Activated T-helper 17 cell treated with anti-CD3 and anti-CD28 coated beads, Interleukin-2, amount 50 U/mL, for 72 hours (primary cell): ENCODE results near the gene HOXB6. TPM values are rescaled to one million over a fixed set of nuclear protein-coding genes. Genes with fewer than 3 reads are reported as not detected.

Source experiments
- ATAC-seq: fragments of 150-1000 bp; cut with Tn5 transposase; replicated peaks from 2 replicates; pipeline ENCODE4 v1.10.0; 2021; ENCODE audit warnings: mild to moderate bottlenecking, moderate library complexity
- H3K27ac Mint-ChIP-seq: one replicate; pipeline ENCODE4 v1.8.0; 2022; ENCODE audit warnings: mixed read lengths
- H3K27me3 Mint-ChIP-seq: one replicate; pipeline ENCODE4 v1.8.0; 2022; ENCODE audit warnings: mixed read lengths
- H3K36me3 Mint-ChIP-seq: one replicate; pipeline ENCODE4 v1.8.0; 2022; ENCODE audit warnings: low read depth, mild to moderate bottlenecking, mixed read lengths
- H3K4me1 Mint-ChIP-seq: one replicate; pipeline ENCODE4 v1.8.0; 2022; ENCODE audit warnings: mixed read lengths
- H3K4me3 Mint-ChIP-seq: one replicate; pipeline ENCODE4 v1.8.0; 2022; ENCODE audit warnings: mild to moderate bottlenecking, mixed read lengths
- H3K9me3 Mint-ChIP-seq: one replicate; pipeline ENCODE4 v1.8.0; 2022; ENCODE audit warnings: mixed read lengths
- total RNA-seq, 2 donors: library from RNA; stranded (reverse); gene quantifications; one replicate each; pipeline ENCODE4 v1.2.3, GENCODE V29; 2022

The HOXB6 gene
- total RNA-seq, 2 donors from 2014 or later, result 0.37 to 0.39 TPM

DNA sequence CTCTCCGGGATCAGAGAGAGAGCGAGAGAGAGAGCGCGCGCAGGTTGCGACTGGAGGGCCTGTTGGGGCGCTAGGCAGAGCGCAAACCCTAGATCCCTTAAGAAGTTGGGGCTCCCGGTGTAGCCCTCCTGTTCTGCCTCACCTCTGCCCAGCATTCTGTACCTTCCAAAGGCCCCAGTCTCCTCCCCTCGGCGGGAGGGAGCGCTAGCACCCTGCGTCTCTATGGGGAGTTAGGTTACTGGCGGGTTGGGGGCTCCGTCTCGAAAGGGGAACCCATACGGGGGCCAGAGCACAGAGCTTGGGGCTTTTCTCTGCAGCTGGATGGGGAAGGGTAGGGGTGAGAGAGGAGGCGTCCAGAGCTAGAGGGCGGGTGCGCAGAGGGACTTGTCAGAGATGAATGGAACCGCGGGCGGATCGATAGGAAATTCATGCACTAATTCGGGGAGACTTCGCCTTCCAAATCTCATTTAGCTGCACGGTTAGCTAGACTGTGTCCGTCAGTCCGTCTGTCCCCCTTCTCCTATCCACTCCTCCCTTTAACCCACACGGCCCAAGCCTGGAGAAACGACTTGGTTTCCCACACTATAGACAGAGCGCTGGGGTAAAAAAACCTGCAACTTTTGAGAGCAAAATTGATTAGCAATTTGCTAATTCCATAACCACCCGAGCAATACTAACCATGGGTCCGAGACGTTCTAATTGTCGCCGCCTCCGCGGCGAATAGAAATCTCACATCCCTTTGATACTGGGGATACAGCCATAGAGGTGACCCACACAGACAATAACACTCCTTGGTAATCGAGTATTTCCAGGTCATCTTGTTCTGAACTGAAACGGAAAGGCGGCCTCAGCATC lies 25.9 kb downstream of the HOXB6 start:
- Mint-ChIP-seq H3K36me3 (no peaks in the 10 kb centered on the region), H3K4me3 (peak overlapping the region; percentile 91), H3K27me3 (peaks cover 36% of the 10 kb centered on the region), H3K4me1 (peaks cover 9% of the 10 kb centered on the region), H3K9me3 (no peaks in the 10 kb centered on the region), H3K27ac (peak overlapping the region; percentile 84)
- peak; percentile 77 for ATAC-seq

- Mint-ChIP-seq H3K4me3 (peak within 1 kb of the TSS; percentile 91), H3K27ac (peak within 1 kb of the TSS; percentile 84), H3K27me3 (peaks cover 31% of the 10 kb centered on the region), H3K36me3 (no peaks in the 10 kb centered on the region), H3K4me1 (peaks cover 9% of the 10 kb centered on the region), H3K9me3 (no peaks in the 10 kb centered on the region)
- peak; percentile 88 for ATAC-seq
Measured at GRCh38 chr17:48577946-48578615, 26.7 kb downstream of the HOXB6 start, which contains the start of gene HOXB4. HOXB4 (minus strand) TSS chr17:48578350; CDS start chr17:48578319, 31 bp downstream.

- H3K4me1 Mint-ChIP-seq, result peaks cover 9% of the 10 kb centered on the region
- H3K27me3 Mint-ChIP-seq, result peaks cover 25% of the 10 kb centered on the region
- H3K4me3 Mint-ChIP-seq, result peak overlapping the region; percentile 91
- peak overlapping the region; percentile 50 for H3K27ac Mint-ChIP-seq
- peak; percentile 1 for ATAC-seq
- H3K36me3 Mint-ChIP-seq, result no peaks in the 10 kb centered on the region
- no peaks in the 10 kb centered on the region for H3K9me3 Mint-ChIP-seq
Measured at GRCh38 chr17:48577330-48577945, 27.3 kb downstream of the HOXB6 start.

DNA sequence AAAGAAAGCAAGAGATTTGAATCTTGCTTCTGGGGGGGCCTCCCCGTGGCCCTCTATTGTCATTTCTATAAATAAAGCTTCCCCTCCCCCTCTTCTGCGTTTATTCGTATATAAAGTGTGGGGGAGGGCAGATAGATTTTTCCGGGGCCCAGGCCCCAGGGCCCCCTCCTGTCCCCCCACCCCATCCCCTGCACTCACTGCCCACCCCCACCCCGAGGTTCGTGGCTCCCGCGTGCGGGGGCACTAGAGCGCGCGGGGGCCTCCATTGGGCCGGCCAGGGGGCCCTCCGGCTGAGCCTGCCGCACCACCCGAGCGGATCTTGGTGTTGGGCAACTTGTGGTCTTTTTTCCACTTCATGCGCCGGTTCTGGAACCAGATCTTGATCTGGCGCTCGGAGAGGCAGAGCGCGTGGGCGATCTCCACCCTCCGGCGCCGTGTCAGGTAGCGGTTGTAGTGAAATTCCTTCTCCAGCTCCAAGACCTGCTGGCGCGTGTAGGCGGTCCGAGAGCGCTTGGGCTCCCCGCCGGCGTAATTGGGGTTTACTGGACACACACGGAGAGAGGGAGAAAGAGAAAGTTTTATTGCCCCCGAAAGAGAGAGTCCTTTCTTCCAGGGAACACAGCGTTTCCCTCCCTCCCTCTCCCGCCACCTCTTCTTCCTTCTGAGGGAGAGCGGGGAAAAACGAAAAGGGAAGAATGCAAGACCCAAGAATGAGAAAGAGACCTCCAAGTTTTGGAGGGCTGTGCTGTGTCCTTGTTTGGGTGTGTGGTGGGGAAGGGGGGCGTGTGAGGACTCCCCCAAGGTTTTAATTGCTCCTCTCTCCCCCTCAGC lies 28.1 kb downstream of the HOXB6 start:
- no peaks in the 10 kb centered on the region for H3K36me3 Mint-ChIP-seq
- no peak overlapping the region for H3K27ac Mint-ChIP-seq
- peaks cover 23% of the 10 kb centered on the region for H3K27me3 Mint-ChIP-seq
- peaks cover 9% of the 10 kb centered on the region for H3K4me1 Mint-ChIP-seq
- peak overlapping the region; percentile 91 for H3K4me3 Mint-ChIP-seq
- no peak for ATAC-seq
- H3K9me3 Mint-ChIP-seq, result no peaks in the 10 kb centered on the region

GRCh38 chr17:48575673-48576478 lies 28.9 kb downstream of the HOXB6 start:
- Mint-ChIP-seq H3K27ac (no peak overlapping the region), H3K9me3 (no peaks in the 10 kb centered on the region), H3K36me3 (no peaks in the 10 kb centered on the region), H3K27me3 (peaks cover 19% of the 10 kb centered on the region), H3K4me3 (no peak overlapping the region), H3K4me1 (peaks cover 9% of the 10 kb centered on the region)
- ATAC-seq, result no peak

DNA sequence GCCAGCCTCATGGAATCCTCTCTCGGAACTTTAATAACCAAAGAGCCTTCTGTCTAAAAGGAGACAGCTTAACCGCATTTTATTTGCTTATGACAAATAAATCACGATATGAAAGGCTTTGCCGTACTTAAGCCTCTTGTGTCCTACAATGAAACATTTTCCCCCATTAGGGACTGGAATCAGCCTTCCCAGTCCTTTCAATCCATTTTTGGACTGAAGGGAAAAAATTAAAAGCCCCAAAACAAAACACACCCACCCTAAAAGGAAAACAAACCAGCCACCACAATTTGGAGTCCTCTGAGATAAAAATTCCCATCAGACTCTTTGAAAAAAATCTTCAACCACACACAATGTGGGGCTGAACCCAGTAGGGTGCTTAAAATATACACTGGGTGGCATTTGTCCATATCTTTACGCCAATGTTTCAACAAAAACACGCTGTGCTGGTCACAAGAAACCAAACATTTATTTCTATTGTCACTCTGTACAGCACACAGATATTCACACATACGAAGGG lies 29.7 kb downstream of the HOXB6 start:
- H3K4me1 Mint-ChIP-seq, result peaks cover 9% of the 10 kb centered on the region
- ATAC-seq, result no peak
- no peaks in the 10 kb centered on the region for H3K9me3 Mint-ChIP-seq
- no peak overlapping the region for H3K27ac Mint-ChIP-seq
- H3K4me3 Mint-ChIP-seq, result no peak overlapping the region
- H3K27me3 Mint-ChIP-seq, result peaks cover 12% of the 10 kb centered on the region
- H3K36me3 Mint-ChIP-seq, result no peaks in the 10 kb centered on the region

GRCh38 chr17:48574505-48575065 lies 30.2 kb downstream of the HOXB6 start:
- Mint-ChIP-seq H3K4me3 (no peak overlapping the region), H3K36me3 (no peaks in the 10 kb centered on the region), H3K9me3 (no peaks in the 10 kb centered on the region), H3K27ac (no peak overlapping the region), H3K4me1 (peaks cover 4% of the 10 kb centered on the region), H3K27me3 (peaks cover 8% of the 10 kb centered on the region)
- ATAC-seq, result no peak

- Mint-ChIP-seq H3K9me3 (no peaks in the 10 kb centered on the region), H3K27me3 (peaks cover 7% of the 10 kb centered on the region), H3K27ac (no peak overlapping the region), H3K4me3 (no peak overlapping the region), H3K36me3 (no peaks in the 10 kb centered on the region), H3K4me1 (no peaks in the 10 kb centered on the region)
- no peak for ATAC-seq
Measured at GRCh38 chr17:48571826-48572417, 32.9 kb downstream of the HOXB6 start.

- no peak for ATAC-seq
- peaks cover 7% of the 10 kb centered on the region for H3K27me3 Mint-ChIP-seq
- H3K4me3 Mint-ChIP-seq, result no peak overlapping the region
- H3K27ac Mint-ChIP-seq, result no peak overlapping the region
- no peaks in the 10 kb centered on the region for H3K36me3 Mint-ChIP-seq
- no peaks in the 10 kb centered on the region for H3K4me1 Mint-ChIP-seq
- H3K9me3 Mint-ChIP-seq, result no peaks in the 10 kb centered on the region
Measured at GRCh38 chr17:48571024-48571818, 33.6 kb downstream of the HOXB6 start.

- no peak for ATAC-seq
Measured at GRCh38 chr17:48570325-48571023, 34.3 kb downstream of the HOXB6 start.

DNA sequence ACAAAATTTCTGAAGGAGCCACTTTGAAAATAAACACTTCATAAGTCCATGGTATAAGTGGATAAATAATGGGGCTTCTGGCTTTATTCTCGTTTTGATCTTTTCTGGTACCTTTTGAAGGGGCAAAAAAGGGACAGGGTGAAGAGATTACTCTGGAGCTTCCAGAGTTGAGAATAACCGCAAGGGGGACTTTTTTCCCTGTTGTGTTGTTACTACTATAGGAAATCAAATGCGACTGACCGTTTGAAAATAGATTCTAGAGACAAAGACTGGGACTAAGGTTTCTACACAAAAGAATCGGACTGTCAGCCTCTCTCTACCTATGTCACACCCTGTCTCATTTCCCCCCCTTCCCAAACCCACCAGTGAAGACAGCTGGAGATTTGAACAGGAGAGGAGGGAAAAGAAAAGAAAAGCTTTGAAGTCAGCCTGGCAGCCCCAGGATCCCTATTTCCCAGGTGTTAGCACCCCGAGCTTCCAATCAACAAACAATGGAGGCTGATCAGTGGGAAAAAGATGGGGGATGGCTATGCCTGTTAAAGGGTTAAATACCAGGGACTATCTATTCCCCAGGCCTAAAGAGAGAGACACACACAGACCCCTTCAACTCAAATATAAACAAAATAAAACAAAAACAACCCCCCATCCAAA lies 35.0 kb downstream of the HOXB6 start:
- no peak for ATAC-seq
- Mint-ChIP-seq H3K9me3 (no peaks in the 10 kb centered on the region), H3K4me3 (no peak overlapping the region), H3K4me1 (no peaks in the 10 kb centered on the region), H3K27ac (no peak overlapping the region), H3K36me3 (no peaks in the 10 kb centered on the region), H3K27me3 (peaks cover 7% of the 10 kb centered on the region)

More at GRCh38 chr17:48570325-48571023, 34.3 kb downstream of the HOXB6 start:
- Mint-ChIP-seq H3K9me3 (no peaks in the 10 kb centered on the region), H3K27me3 (peaks cover 7% of the 10 kb centered on the region), H3K36me3 (no peaks in the 10 kb centered on the region), H3K4me3 (no peak overlapping the region), H3K27ac (no peak overlapping the region), H3K4me1 (no peaks in the 10 kb centered on the region)
